GM18519 (cell line): ENCODE results near the gene GINS1.
"Not testable (repeated sequence)": the region's sequence is repeated elsewhere in the genome, so short reads cannot be mapped to it uniquely, and the experiment has no call there.

Experiments
- ATAC-seq: cut with Tn5 transposase; IDR thresholded peaks from one replicate; pipeline ENCODE4 v1.9.1; 2021; ENCODE audit warnings: mild to moderate bottlenecking, moderate library complexity; ENCODE audit not compliant: unreplicated experiment, low FRiP score

Gene GINS1

GRCh38 chr20:25389401-25389857 is 18.0 kb upstream of the GINS1 start:
- ATAC-seq = no peak

DNA sequence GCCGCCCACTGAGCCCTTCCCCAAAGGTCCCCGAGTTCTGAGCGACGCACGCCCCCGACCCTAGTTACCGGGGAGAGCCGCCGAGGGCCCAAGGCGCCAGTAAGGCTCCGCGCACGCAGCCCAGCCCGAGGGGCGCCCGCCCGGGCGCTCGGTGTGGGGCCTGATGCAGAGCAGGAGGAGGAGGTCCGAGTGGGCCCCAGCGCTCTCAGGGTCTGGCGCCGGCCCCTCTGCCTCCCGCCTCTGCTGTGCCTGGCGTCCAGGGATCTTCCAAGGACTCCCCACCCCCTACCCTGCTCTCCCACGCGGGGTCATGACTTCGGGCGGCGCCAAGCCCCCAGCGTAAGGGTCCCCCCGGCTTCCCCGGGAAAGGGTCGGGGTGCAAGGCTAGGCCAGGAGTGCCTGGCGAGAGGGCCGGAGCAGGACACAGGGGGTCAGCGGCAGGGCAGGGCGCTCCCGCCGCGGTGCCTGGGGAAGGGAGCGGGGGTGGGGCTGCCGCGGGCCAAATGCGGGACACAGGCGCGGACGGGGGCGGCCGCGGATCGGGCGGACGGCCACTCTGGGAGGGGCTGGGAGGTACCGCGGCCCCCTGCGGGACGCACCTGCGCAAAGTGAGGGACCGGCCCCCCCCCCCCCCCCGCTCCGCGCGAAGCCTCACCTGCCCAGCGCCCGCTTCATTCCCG is 17.5 kb upstream of the GINS1 start:
- no peak for ATAC-seq

DNA sequence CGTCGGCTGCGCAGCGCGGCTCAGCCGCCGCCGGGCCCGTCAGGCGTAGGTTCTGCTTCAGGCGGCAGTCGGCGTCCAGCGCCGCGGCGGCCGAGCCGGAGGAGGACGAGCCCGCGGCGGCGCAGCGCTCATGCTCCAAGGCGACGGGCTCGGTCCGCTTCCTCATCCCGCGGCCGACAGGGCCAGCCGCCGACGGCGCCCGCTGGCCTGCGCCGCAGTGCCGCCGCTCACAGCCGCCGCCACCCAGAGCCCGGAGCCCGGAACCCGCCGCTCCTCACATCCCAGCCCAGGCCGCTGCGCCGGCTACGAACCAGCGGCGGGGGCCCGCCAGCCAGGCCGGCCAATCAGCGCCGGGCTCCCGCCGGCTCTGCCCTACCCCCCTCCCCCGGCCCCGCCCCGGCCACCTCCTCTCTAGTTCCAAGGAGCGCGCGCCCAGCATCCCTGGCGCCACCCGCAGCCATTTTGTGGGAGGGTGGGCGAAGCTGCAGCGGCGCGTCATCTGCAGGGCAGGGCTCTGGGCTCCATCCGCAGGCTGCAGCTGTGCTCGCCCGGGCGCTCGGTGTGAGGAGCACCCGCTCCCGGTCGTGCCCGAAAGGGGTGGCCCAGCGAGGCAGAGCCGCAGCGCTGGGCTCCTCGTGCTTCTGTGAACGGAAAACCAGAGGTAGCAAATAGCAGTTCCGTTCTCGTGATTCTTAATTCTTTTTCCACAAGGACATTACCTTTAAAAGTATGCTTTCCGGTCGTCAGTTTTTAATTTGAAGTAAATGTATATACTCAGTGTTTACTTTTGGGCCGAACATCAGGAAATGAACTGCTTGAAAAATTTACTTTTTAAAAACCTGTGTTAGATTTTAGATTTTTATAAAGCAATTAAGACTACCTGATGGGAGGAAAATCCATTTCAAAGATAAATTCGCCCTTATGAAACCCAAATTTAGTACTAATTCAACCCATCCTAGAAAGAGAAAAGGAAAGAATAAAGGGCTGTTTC is 16.6 kb upstream of the GINS1 start, which contains the start of gene ABHD12:
Gene ABHD12 (minus strand): TSS at position 298 of the 991 bp plus-strand sequence. CDS start 132 bp downstream, at position 166.
- peak; percentile 93 for ATAC-seq

DNA sequence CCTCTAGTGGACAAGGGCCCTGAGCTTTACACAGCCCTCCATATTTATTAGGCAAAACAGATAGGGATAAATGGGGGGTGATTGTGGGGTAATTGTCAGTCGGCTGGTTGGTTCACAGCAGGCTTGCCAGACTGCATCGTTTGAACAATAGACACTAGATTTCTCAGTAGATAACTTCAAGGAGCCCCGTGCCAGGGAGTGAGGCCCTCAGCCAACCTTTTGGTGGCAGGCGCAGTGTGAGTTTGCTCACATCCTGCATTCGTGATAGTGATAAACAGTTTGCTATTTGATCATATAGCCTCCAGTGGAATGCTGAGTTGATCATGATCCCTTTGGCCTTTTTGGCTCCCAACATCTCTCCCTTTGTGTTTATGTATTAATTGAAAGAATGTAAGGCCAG is 13.2 kb upstream of the GINS1 start:
- ATAC-seq = no peak

GRCh38 chr20:25394996-25395395 is 12.5 kb upstream of the GINS1 start:
- no peak for ATAC-seq

- ATAC-seq = no peak
These were observed 10.4 kb upstream of the GINS1 start for GRCh38 chr20:25397096-25397495.

- no peak for ATAC-seq
These were observed 9.7 kb upstream of the GINS1 start for GRCh38 chr20:25397821-25398220.

DNA sequence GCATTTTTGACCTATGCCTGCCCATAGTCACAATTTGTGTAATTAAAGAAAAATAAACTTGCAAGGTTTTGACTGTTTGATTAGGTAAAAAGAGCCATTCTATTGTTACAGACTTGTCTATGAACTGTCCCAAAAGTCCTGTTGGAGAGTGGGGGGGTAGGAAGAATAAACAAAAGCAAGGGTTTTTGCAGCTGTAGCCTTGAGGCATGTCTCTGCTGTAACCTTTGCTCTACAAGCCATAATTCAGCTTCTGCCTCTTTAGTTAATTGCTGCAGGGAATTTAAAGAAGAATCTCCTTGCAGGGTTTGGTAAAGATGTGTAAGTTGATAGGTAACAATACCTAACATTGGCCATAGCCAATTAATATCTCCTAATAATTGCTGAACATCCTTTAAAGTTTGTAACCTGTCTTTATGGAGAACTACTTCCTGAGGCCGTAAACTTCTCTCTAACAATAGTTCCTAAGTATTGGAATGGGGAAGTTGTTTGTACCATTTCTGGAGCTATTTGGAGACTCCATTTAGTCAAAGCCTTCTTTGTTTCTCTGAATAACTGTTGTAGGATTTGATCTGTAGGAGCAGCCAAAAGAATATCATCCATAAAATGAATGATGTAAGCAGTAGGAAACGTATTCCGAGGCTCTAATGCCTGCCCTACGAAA is 9.0 kb upstream of the GINS1 start:
- no peak for ATAC-seq

GRCh38 chr20:25399037-25399430 is 8.4 kb upstream of the GINS1 start:
- no peak for ATAC-seq

- not testable (repeated sequence) for ATAC-seq
These were observed 7.2 kb upstream of the GINS1 start for GRCh38 chr20:25400291-25400732.

- no peak for ATAC-seq
These were observed 4.9 kb upstream of the GINS1 start for GRCh38 chr20:25402583-25402982.

- no peak for ATAC-seq
These were observed 686 bp downstream of the GINS1 start for GRCh38 chr20:25408170-25408547.

- ATAC-seq = no peak
These were observed 1.4 kb downstream of the GINS1 start for GRCh38 chr20:25408890-25409289.

DNA sequence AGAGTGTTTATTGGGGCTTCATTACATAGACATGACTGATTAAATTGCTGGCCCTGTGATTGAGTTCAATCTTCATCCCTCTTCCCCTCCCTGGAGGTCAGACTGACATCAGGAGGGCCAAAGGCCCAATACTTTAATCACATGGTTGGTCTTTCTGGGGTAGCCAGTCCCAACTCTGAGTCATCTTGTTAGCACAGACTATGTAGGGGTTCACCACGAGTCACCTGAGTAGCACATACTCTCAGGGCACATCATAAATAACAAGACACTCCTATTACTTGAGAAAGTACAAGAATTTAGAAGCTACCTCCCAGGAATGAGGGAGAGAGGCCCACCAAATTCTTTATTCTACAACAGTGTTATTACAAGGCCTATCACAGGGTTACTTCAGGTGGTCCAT is 11.3 kb downstream of the GINS1 start:
- no peak for ATAC-seq

- no peak for ATAC-seq
These were observed 13.6 kb downstream of the GINS1 start for GRCh38 chr20:25421102-25421501.

GRCh38 chr20:25422032-25422431 is 14.6 kb downstream of the GINS1 start:
- no peak for ATAC-seq

DNA sequence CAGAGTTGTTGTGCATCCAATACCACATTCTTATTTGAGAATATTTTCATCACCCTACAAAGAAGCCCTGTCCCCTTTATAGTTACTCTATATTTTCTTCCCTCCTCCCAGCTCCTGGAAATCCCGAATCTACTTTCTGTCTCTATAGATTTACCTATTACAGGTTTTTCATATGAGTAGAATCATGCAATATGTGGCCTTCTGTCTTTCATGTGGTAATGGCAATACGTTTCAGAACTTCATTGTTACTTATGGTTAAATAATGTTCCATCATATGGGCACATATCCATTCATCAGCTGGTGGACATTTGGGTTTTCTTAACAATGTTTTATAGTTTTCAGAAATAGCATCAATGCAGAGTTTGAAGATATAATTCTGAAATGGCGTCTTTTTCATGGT is 17.1 kb downstream of the GINS1 start:
- ATAC-seq = no peak

GRCh38 chr20:25437153-25437581 is 29.7 kb downstream of the GINS1 start:
- ATAC-seq = no peak

- ATAC-seq = no peak
These were observed 31.9 kb downstream of the GINS1 start for GRCh38 chr20:25439328-25439727.

DNA sequence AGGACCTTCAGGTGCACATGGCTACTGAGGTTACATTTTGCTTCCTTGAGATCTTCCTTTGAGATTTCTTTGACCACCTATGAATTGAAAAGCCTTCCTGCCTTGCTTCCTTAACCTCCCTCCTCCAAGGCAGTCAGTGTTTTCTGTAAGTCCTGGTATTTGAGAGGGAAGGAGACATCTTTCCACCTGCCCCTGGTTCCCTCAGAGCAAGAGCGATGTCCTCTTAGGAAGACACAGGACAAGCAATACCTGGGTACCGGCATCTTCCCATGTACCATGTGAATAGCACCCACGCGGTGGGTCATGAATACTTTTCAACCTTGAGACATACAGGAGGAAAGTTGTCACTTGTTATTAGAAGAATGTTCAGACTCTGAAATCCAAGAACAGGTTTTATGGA is 37.1 kb downstream of the GINS1 start:
- no peak for ATAC-seq

DNA sequence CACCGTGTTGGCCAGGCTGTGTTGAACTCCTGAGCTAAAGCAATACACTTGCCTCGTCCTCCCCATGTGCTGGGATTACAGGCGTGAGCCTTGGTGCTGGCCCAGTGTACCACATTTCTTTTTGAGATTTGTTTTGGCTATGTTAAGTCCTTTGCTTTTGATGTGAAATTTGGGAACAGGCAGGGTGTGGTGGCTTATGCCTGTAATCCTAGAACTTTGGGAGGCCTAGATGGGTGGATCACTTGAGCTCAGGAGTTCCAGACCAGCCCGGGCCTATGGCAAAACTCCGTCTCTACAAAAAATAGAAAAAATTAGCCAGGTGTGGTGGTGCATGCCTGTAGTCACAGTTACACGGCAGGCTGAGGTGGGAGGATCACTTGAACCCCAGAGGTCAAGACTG is 40.2 kb downstream of the GINS1 start:
- no peak for ATAC-seq
